IPS-18c (cell line): ENCODE results near the gene ARID2.

Experiments used
- H3K4me3 ChIP-seq: 2 replicates; pipeline ENCODE4 v1.7.0; 2013; ENCODE audit warnings: low read depth, mild to moderate bottlenecking, low read length, moderate library complexity; ENCODE audit not compliant: insufficient read depth
- H3K9me3 ChIP-seq: one replicate; pipeline ENCODE4 v1.6.1; 2013; ENCODE audit warnings: mild to moderate bottlenecking, low read length, moderate library complexity; ENCODE audit not compliant: control insufficient read depth, insufficient read depth

Gene ARID2

GRCh38 chr12:45713078-45713477 lies 16.4 kb upstream of the ARID2 start:
- Histone ChIP-seq H3K9me3 (no peaks in the 10 kb centered on the region), H3K4me3 (no peak overlapping the region)

GRCh38 chr12:45718306-45718705 lies 11.2 kb upstream of the ARID2 start:
- no peak overlapping the region for H3K4me3 ChIP-seq

GRCh38 chr12:45720069-45720468 lies 9.4 kb upstream of the ARID2 start:
- no peak overlapping the region for H3K4me3 ChIP-seq

More at GRCh38 chr12:45718306-45718705, 11.2 kb upstream of the ARID2 start:
- H3K9me3 ChIP-seq, result no peaks in the 10 kb centered on the region

DNA sequence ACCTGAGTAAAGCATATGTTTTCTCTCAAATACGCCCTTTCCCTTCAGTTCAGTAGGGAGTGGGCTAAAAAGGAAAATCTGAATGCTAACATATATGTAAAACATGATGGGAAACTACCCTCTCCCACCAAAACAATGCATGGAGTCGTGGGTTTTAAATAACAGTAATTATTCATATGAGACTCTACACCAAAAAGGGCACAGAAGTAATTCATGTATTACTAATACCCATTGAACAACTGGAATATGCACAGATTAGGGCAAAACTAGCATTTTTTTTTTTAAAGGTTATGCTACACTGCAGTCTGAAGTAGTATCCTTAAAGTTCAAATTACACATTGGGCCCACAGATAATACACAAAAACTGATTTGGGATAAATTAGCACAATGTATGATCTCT lies 8.1 kb upstream of the ARID2 start:
- no peak overlapping the region for H3K4me3 ChIP-seq

More at GRCh38 chr12:45720069-45720468, 9.4 kb upstream of the ARID2 start:
- H3K9me3 ChIP-seq, result no peaks in the 10 kb centered on the region

GRCh38 chr12:45721954-45722353 lies 7.6 kb upstream of the ARID2 start:
- no peak overlapping the region for H3K4me3 ChIP-seq

More for the DNA sequence above, 8.1 kb upstream of the ARID2 start:
- no peaks in the 10 kb centered on the region for H3K9me3 ChIP-seq

GRCh38 chr12:45725631-45726602 lies 3.6 kb upstream of the ARID2 start:
- H3K9me3 ChIP-seq, result no peaks in the 10 kb centered on the region
- H3K4me3 ChIP-seq, result peak overlapping the region; percentile 90

More at GRCh38 chr12:45721954-45722353, 7.6 kb upstream of the ARID2 start:
- H3K9me3 ChIP-seq, result no peaks in the 10 kb centered on the region

GRCh38 chr12:45726603-45727300 lies 2.8 kb upstream of the ARID2 start:
- Histone ChIP-seq H3K9me3 (no peaks in the 10 kb centered on the region), H3K4me3 (peak overlapping the region; percentile 90)

GRCh38 chr12:45727301-45727979 lies 2.1 kb upstream of the ARID2 start:
- Histone ChIP-seq H3K9me3 (no peaks in the 10 kb centered on the region), H3K4me3 (peak overlapping the region; percentile 90)

GRCh38 chr12:45727980-45728629 lies 1.4 kb upstream of the ARID2 start:
- peak overlapping the region; percentile 90 for H3K4me3 ChIP-seq
- H3K9me3 ChIP-seq, result no peaks in the 10 kb centered on the region

- Histone ChIP-seq H3K4me3 (peak overlapping the region; percentile 90), H3K9me3 (no peaks in the 10 kb centered on the region)
These were observed 775 bp upstream of the ARID2 start for GRCh38 chr12:45728630-45729232.

GRCh38 chr12:45730084-45730347 lies 510 bp downstream of the ARID2 start:
- H3K9me3 ChIP-seq, result no peaks in the 10 kb centered on the region
- peak overlapping the region; percentile 73 for H3K4me3 ChIP-seq

- H3K9me3 ChIP-seq, result no peaks in the 10 kb centered on the region
- peak overlapping the region; percentile 73 for H3K4me3 ChIP-seq
These were observed 1.1 kb downstream of the ARID2 start for GRCh38 chr12:45730348-45731189.

DNA sequence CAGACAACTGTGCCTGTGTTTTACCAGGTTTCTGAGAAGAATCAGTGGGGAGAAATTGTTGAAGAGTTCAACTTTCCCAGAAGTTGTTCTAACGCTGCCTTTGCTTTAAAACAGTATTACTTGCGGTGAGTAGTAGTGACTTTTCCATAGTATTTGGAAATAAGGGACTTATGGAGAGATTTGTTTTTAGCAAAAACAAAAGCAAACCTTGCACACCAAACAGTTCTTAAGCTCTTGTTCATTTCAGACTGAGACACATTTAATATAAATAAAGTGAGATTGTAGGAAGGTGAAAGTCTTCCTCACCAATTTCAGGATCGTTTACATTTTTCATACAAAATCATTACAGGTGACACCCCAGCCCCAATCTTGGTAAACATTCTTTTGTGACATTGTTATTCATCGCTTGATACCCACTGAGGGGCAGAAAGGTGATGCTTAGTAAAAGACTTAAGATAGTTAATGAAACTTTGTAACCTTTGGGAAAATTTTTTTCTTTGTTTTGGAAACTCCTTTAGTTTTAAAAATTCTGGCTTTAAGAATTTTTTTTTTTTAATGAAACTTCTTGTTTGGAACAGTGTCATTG lies 1.8 kb downstream of the ARID2 start:
- H3K4me3 ChIP-seq, result peak overlapping the region; percentile 72; the same call in 1 of the 2 replicates
- H3K9me3 ChIP-seq, result no peaks in the 10 kb centered on the region

DNA sequence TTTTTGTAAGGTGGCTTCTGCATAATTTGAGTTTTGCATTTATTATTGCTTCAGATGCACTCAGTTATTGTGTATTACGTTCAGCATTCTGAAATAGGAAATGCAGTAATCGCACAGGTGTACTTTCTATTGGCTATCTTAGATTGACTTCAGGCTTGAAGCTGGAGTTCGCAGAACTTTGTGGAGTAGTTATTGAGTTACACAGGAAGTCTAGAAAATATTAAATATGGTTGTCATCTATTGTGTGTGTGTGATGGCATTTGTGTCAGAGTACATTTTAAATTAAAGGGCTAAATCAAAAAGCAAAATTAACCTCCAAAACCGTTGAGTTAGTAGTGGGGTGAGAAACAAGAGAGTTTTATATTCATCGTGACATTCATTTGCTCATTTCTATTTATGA lies 2.7 kb downstream of the ARID2 start:
- H3K4me3 ChIP-seq, result no peak overlapping the region

GRCh38 chr12:45732936-45733335 lies 3.4 kb downstream of the ARID2 start:
- Histone ChIP-seq H3K4me3 (no peak overlapping the region), H3K9me3 (no peaks in the 10 kb centered on the region)

More for the DNA sequence above, 2.7 kb downstream of the ARID2 start:
- no peaks in the 10 kb centered on the region for H3K9me3 ChIP-seq

- Histone ChIP-seq H3K9me3 (no peaks in the 10 kb centered on the region), H3K4me3 (no peak overlapping the region)
These were observed 8.1 kb downstream of the ARID2 start for GRCh38 chr12:45737638-45738037.
